Common myeloid progenitor, CD34-positive (primary cell): ENCODE measurements around the gene CEACAM1.

Experiments used
- CTCF ChIA-PET: fragments of 350-600 bp; sonication (Branson Sonifier 250); formaldehyde crosslinking; loops from one replicate; lab custom pipeline; 2021; ENCODE audit warnings: antibody characterized with exemption; lab: Charles Lee
- POLR2A ChIA-PET: fragments of 350-600 bp; sonication (Branson Sonifier 250); formaldehyde crosslinking; loops from one replicate; lab custom pipeline; 2021; ENCODE audit warnings: antibody characterized with exemption; lab: Charles Lee
- DNase-seq, 3 donors: peaks; one replicate each; pipeline versions ENCODE4 v3.0.0 to v3.0.0-alpha.2; 2013
- H3K27ac ChIP-seq, 2 experiments: 1 replicate in 1 of 2; 2 replicates in 1 of 2; pipeline ENCODE4 v1.7.0; 2013; ENCODE audit warnings: inconsistent platforms in 2 of 2, low read length in 2 of 2, mild to moderate bottlenecking in 2 of 2, low read depth in 1 of 2, moderate library complexity in 1 of 2; ENCODE audit not compliant: severe bottlenecking in 2 of 2, insufficient read depth in 1 of 2, poor library complexity in 1 of 2
- H3K27me3 ChIP-seq, 5 experiments: replicated peaks in 2 of 5; 1 replicate in 3 of 5; 2 replicates in 2 of 5; pipeline versions ENCODE4 v1.6.1 to v1.7.0; 2013; ENCODE audit warnings: low read length in 4 of 5, mild to moderate bottlenecking in 2 of 5, moderate library complexity in 2 of 5, inconsistent platforms in 1 of 5; ENCODE audit not compliant: insufficient read depth in 5 of 5, control insufficient read depth in 4 of 5
- H3K36me3 ChIP-seq, 4 experiments: 1 replicate in 2 of 4; 2 replicates in 2 of 4; pipeline versions ENCODE4 v1.6.1 to v1.7.0; 2013; ENCODE audit warnings: low read length in 3 of 4, control low read depth in 1 of 4, mild to moderate bottlenecking in 1 of 4; ENCODE audit not compliant: control insufficient read depth in 4 of 4, insufficient read depth in 4 of 4
- H3K4me1 ChIP-seq, 4 experiments: 1 replicate in 3 of 4; 2 replicates in 1 of 4; pipeline versions ENCODE4 v1.6.1 to v1.7.1; 2013; ENCODE audit warnings: low read length in 3 of 4, mild to moderate bottlenecking in 3 of 4, control low read depth in 1 of 4, inconsistent platforms in 1 of 4, moderate library complexity in 1 of 4; ENCODE audit not compliant: control insufficient read depth in 4 of 4, insufficient read depth in 4 of 4; ENCODE audit errors: control extremely low read depth in 1 of 4
- H3K4me3 ChIP-seq, 7 experiments: 1 replicate in 4 of 7; 2 replicates in 3 of 7; pipeline versions ENCODE4 v1.5.1 to v1.7.0; 2013; ENCODE audit warnings: mild to moderate bottlenecking in 7 of 7, low read length in 6 of 7, moderate library complexity in 6 of 7, inconsistent platforms in 2 of 7, low read depth in 2 of 7, control low read depth in 1 of 7; ENCODE audit not compliant: insufficient read depth in 4 of 7, control insufficient read depth in 1 of 7; ENCODE audit errors: extremely low read depth in 1 of 7
- H3K9me3 ChIP-seq, 5 experiments: 1 replicate in 4 of 5; 2 replicates in 1 of 5; pipeline versions ENCODE4 v1.6.1 to v1.7.1; 2013; ENCODE audit warnings: low read length in 4 of 5, mild to moderate bottlenecking in 2 of 5, inconsistent platforms in 1 of 5, low read depth in 1 of 5, moderate library complexity in 1 of 5; ENCODE audit not compliant: control insufficient read depth in 4 of 5, insufficient read depth in 2 of 5; ENCODE audit errors: control extremely low read depth in 1 of 5
- WGBS: methylation state at CpG from one replicate; pipeline ENCODE4 v1.1.5; 2013; ENCODE audit not compliant: insufficient coverage; 5-methylcytosine and 5-hydroxymethylcytosine counted together

CEACAM1 gene

GRCh38 chr19:42477117-42477516 lies 51.2 kb downstream of the CEACAM1 start:
- ChIA-PET CTCF (no interaction called here), POLR2A (no interaction called here)
- Histone ChIP-seq H3K36me3 (no peaks in the 10 kb centered on the region), H3K9me3 (no peaks in the 10 kb centered on the region), H3K27me3 (no peaks in the 10 kb centered on the region), H3K4me1 (peaks cover 0 to 3% (median 1%) of the 10 kb centered on the region in 4 experiments), H3K27ac (no peak overlapping the region), H3K4me3 (no peak overlapping the region)
- no CpG with 5 or more reads among the region's 2 CpGs for WGBS
- DNase-seq, result no peak

- H3K27me3 ChIP-seq, result no peaks in the 10 kb centered on the region
- no peaks in the 10 kb centered on the region for H3K36me3 ChIP-seq
- H3K4me3 ChIP-seq, result no peak overlapping the region
- no peak overlapping the region for H3K27ac ChIP-seq
- 100% methylated on average over 1 of the region's 4 CpGs for WGBS
- POLR2A ChIA-PET, result no interaction called here
- no peaks in the 10 kb centered on the region for H3K9me3 ChIP-seq
- H3K4me1 ChIP-seq, result no peaks in the 10 kb centered on the region
- DNase-seq, result no peak
- CTCF ChIA-PET, result interaction anchor here (0.9 to 1.3 kb wide), 4 partner anchors 9 to 121 kb away, joined by 3 to 5 read pairs (median 4); no protein-coding TSS in a partner anchor
These were observed 52.9 kb downstream of the CEACAM1 start for GRCh38 chr19:42475366-42475765.

DNA sequence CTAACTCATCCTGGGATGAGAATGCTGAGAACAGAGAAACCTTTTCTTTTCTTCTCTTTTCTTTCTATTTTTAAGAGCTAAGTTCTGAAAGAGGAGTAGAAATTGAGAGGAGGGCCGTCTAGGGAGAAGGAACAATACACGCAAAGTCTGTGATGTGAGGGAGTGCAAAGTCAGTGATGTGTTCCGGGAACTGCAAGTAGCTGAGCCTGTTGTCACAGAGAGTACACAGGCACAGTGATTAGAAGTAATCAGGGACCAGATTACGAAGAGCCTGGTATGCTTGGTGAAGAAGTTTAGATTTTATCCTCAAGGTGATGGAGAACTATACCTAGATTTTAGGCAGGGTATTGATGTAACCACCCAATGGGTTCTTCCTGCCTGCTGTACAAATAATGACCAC lies 53.5 kb downstream of the CEACAM1 start:
- H3K27me3 ChIP-seq, result no peaks in the 10 kb centered on the region
- CTCF ChIA-PET, result interaction anchor here (0.9 to 1.3 kb wide), 4 partner anchors 9 to 121 kb away, joined by 3 to 5 read pairs (median 4); no protein-coding TSS in a partner anchor
- H3K4me3 ChIP-seq, result no peak overlapping the region
- WGBS, result 97% methylated on average over 3 of the region's 4 CpGs
- H3K4me1 ChIP-seq, result peaks cover 0 to 3% (median 1%) of the 10 kb centered on the region in 4 experiments
- no peaks in the 10 kb centered on the region for H3K36me3 ChIP-seq
- H3K27ac ChIP-seq, result no peak overlapping the region
- POLR2A ChIA-PET, result no interaction called here
- no peak for DNase-seq
- no peaks in the 10 kb centered on the region for H3K9me3 ChIP-seq

DNA sequence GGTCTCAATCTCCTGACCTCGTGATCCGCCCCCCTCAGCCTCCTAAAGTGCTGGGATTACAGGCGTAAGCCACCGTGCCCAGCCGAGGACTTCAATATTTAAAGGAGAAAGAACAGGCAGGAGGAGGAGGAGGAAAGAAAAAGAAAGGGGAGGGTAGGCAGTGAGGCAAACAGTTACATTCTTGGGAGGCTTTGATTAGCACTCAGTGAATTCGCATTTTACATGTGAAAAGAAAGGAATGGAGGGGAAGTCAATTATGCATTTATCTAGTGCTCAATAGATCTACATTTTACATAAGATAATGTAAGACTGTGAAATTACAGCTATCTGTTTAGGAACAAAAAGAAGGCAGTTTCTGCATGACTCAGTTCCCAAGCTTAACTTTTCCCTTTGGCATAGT lies 54.6 kb downstream of the CEACAM1 start:
- ChIA-PET CTCF (interaction anchor here (1.4 kb wide), 1 partner anchor 23 kb away, joined by 3 read pairs; no protein-coding TSS in a partner anchor), POLR2A (no interaction called here)

DNA sequence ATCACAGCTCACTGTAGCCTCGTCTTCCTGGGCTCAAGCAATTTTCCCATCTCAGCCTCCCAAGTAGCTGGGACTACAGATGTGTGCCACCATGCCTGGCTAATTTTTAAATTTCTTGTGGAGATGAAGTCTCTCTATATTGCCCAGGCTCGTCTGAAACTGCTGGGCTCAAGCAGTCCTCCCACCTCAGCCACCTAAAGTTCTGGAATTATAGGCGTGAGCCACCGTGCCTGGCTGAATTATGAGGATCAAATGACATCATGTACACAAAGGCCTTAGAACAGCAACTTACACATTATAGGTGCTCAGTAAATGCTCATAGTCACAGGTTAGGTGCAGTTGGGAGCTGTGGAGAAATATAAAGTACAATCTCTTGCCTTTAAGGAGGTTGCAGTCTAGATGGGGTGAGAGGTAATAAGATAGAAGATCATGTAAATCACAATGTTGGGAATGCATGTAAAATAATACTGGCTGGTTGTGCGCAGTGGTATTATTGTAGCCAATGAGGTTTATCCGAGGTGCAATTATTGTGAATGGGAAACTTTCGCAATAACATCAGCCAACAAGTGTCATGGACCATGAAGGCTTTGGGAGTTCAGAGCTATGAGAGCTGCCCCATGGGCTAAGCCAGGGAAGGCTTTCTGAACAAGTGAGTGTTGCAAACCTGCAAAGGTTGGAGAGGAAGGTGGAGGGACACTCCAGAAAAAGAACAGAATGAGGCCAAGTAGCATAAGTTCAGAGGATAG lies 55.7 kb downstream of the CEACAM1 start:
- H3K4me3 ChIP-seq, result no peak overlapping the region
- H3K27ac ChIP-seq, result no peak overlapping the region
- 100% methylated on average over 6 of the region's 7 CpGs for WGBS
- H3K9me3 ChIP-seq, result no peaks in the 10 kb centered on the region
- DNase-seq, result no peak
- ChIA-PET CTCF (interaction anchor here (0.7 to 1.4 kb wide), 3 partner anchors 25 to 56 kb away, joined by 3 read pairs; partner anchors contain the start of gene CEACAM1), POLR2A (no interaction called here)
- peaks cover 0 to 9% (median 3%) of the 10 kb centered on the region in 4 experiments for H3K4me1 ChIP-seq
- H3K27me3 ChIP-seq, result no peaks in the 10 kb centered on the region
- H3K36me3 ChIP-seq, result no peaks in the 10 kb centered on the region

More for the DNA sequence above, 54.6 kb downstream of the CEACAM1 start:
- DNase-seq, result no peak
- H3K4me3 ChIP-seq, result no peak overlapping the region
- peaks cover 0 to 6% (median 3%) of the 10 kb centered on the region in 4 experiments for H3K4me1 ChIP-seq
- H3K36me3 ChIP-seq, result no peaks in the 10 kb centered on the region
- 100% methylated on average over 3 of the region's 6 CpGs for whole genome bisulfite sequencing
- H3K27me3 ChIP-seq, result no peaks in the 10 kb centered on the region
- H3K27ac ChIP-seq, result no peak overlapping the region
- H3K9me3 ChIP-seq, result no peaks in the 10 kb centered on the region

GRCh38 chr19:42471554-42472249 lies 56.6 kb downstream of the CEACAM1 start:
- H3K27ac ChIP-seq, result no peak overlapping the region
- CTCF ChIA-PET, result interaction anchor here (0.7 to 1.2 kb wide), 3 partner anchors 13 to 56 kb away, joined by 3 read pairs; partner anchors contain the start of gene CEACAM1
- H3K4me3 ChIP-seq, result no peak overlapping the region
- no peak for DNase-seq
- no peaks in the 10 kb centered on the region for H3K27me3 ChIP-seq
- H3K36me3 ChIP-seq, result no peaks in the 10 kb centered on the region
- 92% methylated on average over 7 of the region's 7 CpGs for WGBS
- H3K9me3 ChIP-seq, result no peaks in the 10 kb centered on the region
- H3K4me1 ChIP-seq, result peaks cover 2 to 16% (median 11%) of the 10 kb centered on the region in 4 experiments
- POLR2A ChIA-PET, result no interaction called here
